ENCODE data around the gene RABGAP1L.
"Not testable (repeated sequence)": the region's sequence is repeated elsewhere in the genome, so short reads cannot be mapped to it uniquely, and the experiment has no call there.

The RABGAP1L gene

DNA sequence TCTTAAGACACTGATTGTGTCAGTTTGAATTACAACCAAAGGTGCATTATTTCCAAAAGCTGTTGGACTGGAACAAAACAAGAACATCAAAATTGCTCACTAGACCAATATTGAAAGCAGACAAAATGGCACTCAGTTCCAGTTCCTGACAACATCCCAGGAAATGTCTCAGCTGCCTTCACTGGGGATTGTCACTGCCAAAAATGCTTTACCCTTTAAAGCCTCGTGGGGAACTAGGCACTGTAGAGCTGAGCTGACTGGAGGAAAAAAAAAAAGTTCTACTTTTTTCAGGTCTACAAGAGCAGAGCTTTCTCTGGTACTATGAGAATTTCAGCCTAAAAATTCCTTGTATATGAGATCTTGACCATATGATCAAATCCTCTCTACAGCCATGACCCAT is 310.4 kb downstream of the RABGAP1L start:
- DNase-seq = no peak

DNA sequence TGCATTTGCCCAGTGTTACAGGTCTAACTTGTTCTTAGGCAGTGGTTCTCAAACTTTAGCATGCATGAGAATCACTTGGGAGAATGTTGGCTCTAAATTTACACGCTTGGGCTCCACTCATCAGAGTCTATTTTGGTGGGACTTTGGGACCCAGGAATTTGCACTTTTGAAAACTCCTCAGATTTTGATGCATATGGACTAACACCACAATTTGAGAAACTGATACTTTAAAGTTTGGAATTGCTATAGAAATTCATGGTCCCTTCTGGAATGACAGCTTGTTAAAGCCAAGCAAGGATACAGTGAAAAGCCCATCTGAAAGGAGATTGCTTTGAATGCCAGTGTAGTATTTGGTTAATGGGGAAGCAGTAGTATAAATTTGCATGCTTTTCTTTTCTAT is 320.0 kb downstream of the RABGAP1L start:
- no peak for DNase-seq

GRCh38 chr1:174480324-174480723 is 321.0 kb downstream of the RABGAP1L start:
- DNase-seq = no peak

- DNase-seq = no peak
These were observed 332.3 kb downstream of the RABGAP1L start for GRCh38 chr1:174491606-174492005.

GRCh38 chr1:174497478-174497877 is 338.2 kb downstream of the RABGAP1L start:
- DNase-seq = no peak

DNA sequence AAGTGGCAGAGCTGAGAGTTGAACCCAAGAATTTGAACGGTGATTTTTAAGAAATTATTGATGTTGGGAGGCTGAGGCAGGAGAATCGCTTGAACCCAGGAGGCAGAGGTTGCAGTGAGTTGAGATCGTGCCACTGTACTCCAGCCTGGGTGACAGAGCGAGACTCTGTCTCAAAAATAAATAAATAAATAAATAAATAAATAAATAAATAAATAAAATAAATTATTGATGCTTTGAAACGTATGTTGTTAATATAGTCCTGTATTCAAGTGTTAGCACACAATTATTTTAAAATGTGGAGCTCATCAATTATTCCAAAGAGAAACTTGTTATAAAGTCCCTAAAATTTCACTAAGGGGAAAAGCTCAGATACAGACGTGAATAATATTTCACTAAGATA is 357.4 kb downstream of the RABGAP1L start:
- DNase-seq = not testable (repeated sequence)

GRCh38 chr1:174519844-174520243 is 360.5 kb downstream of the RABGAP1L start:
- DNase-seq = no peak

DNA sequence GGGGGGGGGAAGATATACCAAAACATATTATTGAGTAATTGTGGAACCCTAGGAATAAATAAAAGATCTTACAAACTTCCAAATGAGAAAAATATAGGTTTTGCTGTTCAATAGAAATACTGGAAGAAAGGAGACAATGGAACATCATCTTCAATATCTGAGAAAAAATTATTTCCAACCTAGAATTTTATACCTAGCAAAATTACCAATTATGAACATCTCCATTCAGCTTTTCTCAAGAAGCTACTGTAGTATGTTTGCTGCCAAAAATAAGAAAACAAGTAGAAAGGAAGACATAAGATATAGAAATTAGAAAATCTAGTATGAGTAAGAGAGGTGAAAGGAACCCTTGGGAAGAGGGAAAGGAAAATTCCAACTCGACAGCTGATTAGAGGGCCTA is 372.4 kb downstream of the RABGAP1L start:
- no peak for DNase-seq

DNA sequence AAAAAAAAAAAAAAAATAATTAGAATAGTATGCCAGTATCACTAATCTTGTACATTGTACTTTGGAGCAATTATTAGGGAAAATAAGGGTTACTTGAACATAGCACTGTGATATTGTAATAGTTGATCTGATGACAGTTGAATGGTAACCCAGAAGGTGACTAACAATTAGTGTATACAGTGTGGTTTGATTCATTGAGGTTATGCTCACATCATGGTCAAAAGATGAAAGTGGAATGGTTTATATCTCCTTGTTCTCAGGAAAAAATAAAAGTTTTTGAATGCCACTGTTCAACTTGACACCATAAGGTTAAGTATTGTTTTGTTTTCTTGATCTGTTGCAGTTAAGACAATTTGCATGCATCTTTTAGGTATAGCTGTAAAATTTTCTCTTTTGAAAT is 375.5 kb downstream of the RABGAP1L start:
- no peak for DNase-seq

- DNase-seq = no peak
These were observed 375.9 kb downstream of the RABGAP1L start for GRCh38 chr1:174535207-174535606.

- DNase-seq = not testable (repeated sequence)
These were observed 384.1 kb downstream of the RABGAP1L start for GRCh38 chr1:174543421-174543820.

DNA sequence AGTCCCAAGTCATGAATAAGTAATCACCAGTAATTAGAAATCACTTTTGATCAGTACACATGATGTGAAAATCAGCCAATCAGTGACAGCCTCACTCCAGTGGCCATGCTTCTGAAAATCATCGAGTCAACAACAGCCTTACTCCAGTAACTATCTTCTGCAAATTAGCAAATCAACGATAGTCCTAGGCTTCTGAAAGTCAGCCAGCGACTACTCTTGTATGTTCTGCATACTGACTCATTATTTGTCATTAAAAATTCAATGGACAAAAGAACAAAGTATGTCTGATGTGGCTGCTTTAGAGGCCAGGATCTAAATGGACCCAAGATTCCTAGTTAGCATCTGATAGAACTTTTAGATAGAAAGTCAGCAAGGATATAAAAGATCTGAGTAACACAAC is 391.0 kb downstream of the RABGAP1L start:
- DNase-seq = no peak

DNA sequence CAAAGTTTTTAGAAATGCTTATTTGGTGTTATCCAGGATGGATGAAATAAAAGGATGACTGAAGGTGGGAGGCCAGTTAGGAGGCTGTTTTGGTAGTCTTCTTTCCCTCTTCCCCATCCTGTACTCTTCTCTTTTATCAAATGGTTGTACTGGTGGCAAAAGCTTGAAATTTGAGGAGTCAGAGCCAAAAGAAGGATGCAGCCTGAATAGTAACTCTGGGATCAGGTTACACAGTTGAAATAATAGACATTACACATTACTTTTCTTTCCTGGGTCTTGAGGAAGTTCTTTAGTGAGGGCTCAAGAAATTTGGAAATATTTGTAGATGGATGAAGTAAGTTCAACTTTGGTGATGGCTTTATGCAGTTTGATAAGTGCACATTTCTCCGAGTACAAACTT is 397.1 kb downstream of the RABGAP1L start:
- DNase-seq = no peak

GRCh38 chr1:174568551-174568950 is 409.2 kb downstream of the RABGAP1L start:
- no peak for DNase-seq

GRCh38 chr1:174569240-174569639 is 409.9 kb downstream of the RABGAP1L start:
- DNase-seq = no peak

GRCh38 chr1:174572771-174573170 is 413.5 kb downstream of the RABGAP1L start:
- no peak for DNase-seq

- not testable (repeated sequence) for DNase-seq
These were observed 416.8 kb downstream of the RABGAP1L start for GRCh38 chr1:174576120-174576519.

DNA sequence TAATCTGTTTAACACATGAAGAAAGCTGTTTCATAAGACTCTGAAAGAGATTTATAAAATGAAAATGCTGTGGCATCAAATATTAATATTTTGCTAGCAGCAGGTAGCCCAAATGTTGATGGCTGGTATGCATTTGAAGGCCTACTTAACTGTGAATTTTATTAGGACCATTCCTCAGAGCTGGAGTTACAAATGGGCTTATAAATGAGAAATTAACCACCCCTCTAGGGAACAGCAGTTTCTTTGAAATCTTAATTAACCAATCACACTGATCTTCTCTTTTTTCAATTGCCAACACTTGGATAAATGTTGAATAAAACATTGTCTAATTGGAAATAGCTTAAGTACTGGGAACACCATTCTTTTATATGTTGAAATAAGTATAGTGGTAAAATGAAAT is 418.4 kb downstream of the RABGAP1L start:
- DNase-seq = no peak

- no peak for DNase-seq
These were observed 421.5 kb downstream of the RABGAP1L start for GRCh38 chr1:174580801-174581200.

- no peak for DNase-seq
These were observed 424.0 kb downstream of the RABGAP1L start for GRCh38 chr1:174583316-174583715.

DNA sequence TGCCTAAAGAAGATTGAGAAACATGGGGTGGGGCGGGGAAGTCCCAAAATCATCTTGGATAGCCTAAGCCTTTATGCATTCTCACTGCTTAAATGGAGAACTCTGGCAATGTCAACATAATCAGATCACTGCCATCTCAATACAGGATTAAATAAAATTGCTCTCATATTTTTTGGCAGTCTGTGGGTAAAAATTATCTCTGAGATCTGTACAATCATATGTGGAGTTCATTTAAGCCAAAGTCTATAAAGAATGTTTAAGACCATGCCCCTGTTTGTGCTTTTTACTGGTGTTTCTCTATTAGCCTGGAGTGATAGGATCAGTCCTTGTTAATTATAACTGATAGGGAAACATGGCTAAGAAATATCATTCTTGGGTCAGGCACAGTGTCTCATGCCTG is 424.8 kb downstream of the RABGAP1L start:
- DNase-seq = no peak

GRCh38 chr1:174588618-174589017 is 429.3 kb downstream of the RABGAP1L start:
- DNase-seq = not testable (repeated sequence)

GRCh38 chr1:174605198-174605597 is 445.9 kb downstream of the RABGAP1L start:
- DNase-seq = no peak

- DNase-seq = no peak
These were observed 447.2 kb downstream of the RABGAP1L start for GRCh38 chr1:174606471-174606870.

DNA sequence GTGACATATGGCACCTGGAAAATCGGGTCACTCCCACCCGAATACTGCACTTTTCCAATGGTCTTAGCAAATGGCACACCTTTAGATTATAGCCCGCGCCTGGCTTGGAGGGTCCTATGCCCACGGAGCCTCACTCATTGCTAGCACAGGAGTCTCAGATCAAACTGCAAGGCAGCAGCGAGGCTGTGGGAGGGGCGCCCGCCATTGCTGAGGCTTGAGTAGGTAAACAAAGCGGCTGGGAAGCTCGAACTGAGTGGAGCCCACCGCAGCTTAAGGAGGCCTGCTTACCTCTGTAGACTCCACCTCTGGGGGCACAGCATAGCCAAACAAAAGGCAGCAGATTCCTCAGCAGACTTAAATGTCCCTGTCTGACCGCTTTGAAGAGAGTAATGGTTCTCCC is 458.6 kb downstream of the RABGAP1L start:
- DNase-seq = not testable (repeated sequence)

Data from stimulated activated CD4-positive, alpha-beta T cell treated with anti-CD3 and anti-CD28 coated beads, Interleukin-12 subunit alpha, Interleukin-12 subunit beta, amount 100 ng/mL, for 4 hours (primary cell).